HG03064 (cell line): ENCODE measurements around the gene DDX51.
"Not testable (repeated sequence)": the region's sequence is repeated elsewhere in the genome, so short reads cannot be mapped to it uniquely, and the experiment has no call there.

Experiments
- ATAC-seq: cut with Tn5 transposase; IDR thresholded peaks from one replicate; pipeline ENCODE4 v1.9.1; 2021; ENCODE audit warnings: low read depth; ENCODE audit not compliant: unreplicated experiment

DDX51 gene

GRCh38 chr12:132124766-132125425 lies 19.2 kb downstream of the DDX51 start:
- ATAC-seq, result no peak

GRCh38 chr12:132123970-132124765 lies 20.0 kb downstream of the DDX51 start:
- no peak for ATAC-seq

GRCh38 chr12:132121283-132121682 lies 22.8 kb downstream of the DDX51 start:
- ATAC-seq, result no peak

DNA sequence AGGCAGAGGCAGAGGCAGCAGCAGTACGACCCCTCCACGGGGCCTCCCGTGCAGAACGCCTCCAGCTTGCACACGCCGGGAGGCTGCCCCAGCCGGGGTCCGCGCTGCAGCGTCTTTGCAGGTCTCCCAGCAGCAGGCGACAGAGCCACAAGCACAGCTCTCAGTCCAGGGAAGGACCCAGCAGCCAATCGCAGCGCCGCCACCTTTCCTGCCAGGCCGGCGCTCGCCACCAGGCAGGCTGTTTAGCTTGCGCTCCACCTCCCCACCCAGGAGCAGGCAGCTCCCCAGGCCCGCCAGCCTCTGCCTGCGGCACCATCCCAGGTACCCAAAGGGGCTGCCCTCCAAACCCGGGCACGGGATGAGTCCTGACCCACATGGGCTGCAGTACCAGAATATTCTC lies 25.2 kb downstream of the DDX51 start:
- ATAC-seq, result no peak

GRCh38 chr12:132117558-132117875 lies 26.6 kb downstream of the DDX51 start:
- no peak for ATAC-seq

DNA sequence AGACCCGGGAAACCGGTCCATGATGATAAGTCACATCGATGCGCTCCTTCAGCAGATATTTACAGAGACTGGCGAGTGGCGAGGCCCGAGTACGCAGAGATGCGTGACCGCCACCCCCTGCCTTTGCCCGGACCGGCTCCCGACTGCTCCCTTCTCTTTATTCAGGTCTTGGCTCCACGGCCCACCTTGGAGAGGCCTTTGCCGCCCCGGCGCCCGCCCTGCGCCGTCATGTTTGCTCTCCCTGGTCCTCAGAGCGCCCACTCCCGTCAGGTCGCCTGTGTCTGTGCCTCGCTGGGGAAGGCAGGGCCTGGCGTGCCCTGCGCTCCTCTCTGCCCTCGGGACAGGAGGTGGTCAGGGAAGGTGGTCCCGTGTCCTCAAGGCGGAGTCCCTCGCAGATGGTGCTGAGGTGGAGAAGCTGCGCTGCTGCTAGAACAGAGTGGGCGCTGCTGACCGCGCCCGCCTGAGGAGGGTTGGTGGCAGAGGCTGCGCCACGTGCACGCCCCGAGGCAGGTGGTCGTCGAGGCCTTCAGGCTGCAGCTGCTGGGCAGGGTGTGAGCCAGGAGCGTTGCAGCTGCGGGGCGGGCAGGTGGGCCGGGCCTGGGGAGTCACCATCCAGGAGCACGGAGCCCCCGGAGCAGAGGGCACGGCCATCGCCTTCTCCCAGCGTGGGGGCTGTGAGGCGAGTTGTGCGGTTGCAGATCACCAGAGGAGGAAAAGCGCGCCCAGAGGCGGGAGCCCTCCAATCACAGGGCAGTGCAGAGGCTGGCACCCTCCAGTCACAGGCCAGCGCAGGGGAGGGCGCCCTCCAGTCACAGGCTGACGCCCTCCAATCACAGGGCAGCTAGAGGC lies 27.2 kb downstream of the DDX51 start:
- ATAC-seq, result no peak

GRCh38 chr12:132115500-132115899 lies 28.6 kb downstream of the DDX51 start:
- ATAC-seq, result no peak

DNA sequence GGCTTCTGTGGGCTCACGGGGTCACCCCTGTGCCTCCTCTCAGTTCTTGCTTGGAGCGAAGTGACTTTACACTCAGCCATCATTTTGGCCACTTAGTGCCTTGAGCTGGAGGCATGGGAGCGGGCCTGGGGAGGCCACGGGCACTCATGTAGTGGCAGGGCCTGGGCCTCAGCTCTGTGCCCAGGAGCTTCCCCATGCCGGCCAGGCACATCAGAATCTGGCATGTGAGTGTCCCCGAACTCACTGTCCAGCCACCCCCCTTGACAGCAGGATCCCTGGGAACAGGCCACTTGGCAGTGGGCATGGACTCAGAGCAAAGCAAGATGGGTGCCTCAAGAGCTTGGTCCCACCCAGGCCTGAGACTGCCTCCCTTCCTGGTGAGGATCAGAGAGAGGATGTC lies 29.5 kb downstream of the DDX51 start:
- ATAC-seq, result no peak

DNA sequence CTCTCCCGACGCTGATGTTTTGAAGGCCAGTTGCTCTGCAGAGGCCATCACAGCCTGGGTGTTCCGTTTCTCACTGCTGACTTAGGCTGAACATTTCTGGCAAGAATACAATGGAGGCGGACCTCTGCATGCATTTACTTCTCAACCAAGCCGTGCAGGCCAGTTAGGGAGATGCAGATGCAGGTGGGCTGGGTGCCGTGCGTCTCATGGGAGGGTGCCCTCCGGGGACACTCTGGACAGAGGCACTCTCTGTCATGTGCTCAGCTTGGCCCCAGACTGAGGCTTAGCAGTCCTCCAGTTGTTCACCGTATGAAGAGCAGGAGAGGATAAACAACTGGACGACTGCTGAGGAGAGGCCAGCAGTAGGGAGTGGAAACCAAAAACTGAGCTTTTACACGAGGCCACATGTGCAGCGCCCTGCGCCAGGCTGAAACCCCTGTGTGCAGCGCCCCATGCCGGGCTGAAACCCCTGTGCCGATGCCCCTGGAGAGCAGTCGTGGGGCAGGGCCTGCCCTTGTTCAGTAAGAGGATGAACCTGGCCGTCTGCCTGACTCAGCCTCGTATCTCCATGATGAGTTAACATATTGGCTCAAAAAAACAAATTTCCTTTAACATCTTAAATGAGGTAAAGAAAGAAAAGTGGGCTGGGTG lies 32.3 kb downstream of the DDX51 start:
- no peak for ATAC-seq

DNA sequence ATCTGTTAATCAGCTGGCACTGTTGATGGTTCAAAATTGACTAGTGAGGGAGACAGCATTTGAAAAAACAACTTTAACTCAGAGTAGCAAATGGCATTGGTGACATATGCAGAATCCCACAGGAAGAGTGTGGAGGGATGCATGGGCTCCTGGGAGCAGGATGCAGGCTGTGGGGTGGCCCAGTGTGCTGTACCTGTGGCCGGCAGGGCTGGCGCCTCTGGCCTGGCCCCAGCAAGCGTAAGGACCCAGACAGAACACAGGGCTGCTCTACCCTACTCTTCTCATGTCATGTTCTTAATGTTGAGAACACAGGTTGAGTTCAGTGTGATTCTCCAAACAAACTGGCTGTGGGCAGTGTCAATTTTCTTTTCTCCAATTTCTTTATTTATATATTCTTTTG lies 33.4 kb downstream of the DDX51 start:
- ATAC-seq, result no peak

- ATAC-seq, result no peak
These were observed 34.4 kb downstream of the DDX51 start for GRCh38 chr12:132109741-132110140.

- ATAC-seq, result no peak
These were observed 35.8 kb downstream of the DDX51 start for GRCh38 chr12:132108211-132108832.

GRCh38 chr12:132106921-132107320 lies 37.2 kb downstream of the DDX51 start:
- no peak for ATAC-seq

DNA sequence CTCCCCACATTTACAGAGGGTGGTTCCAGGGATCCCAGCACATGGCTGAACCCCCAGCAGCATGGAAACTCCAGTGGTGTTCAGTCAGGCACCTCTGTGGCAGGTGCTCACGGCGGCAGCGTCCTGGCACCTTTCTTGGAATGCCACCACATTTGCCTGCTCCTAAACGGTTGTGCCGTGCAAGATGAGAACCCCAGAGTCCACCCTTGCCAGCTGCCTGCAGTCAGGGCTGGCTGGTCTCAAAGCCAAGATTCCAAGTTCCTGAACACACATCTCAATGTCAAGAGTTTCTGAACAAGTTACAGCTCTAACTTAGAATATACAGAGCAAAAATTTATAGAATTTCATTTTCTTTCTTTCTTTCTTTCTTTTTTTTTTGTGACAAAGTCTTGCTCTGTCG lies 38.7 kb downstream of the DDX51 start:
- ATAC-seq, result no peak

GRCh38 chr12:132103542-132104308 lies 40.4 kb downstream of the DDX51 start:
- ATAC-seq, result no peak

DNA sequence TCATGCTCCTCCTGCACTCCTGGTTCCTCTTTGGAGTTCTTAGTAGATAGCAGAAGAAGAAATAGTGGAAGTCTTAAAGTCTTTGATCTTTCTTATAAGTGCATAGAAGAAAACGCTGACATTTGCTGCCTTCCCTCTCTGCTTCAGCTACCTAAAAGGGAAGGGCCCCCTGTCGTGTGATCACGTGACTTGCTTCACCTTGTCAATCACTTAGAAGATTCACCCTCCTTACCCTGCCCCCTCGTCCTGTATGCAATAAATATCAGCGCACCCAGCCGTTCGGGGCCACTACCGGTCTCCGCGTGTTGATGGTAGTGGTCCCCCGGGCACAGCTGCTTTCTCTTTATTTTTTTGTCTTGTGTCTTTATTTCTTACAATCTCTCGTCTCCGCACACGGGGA lies 41.0 kb downstream of the DDX51 start:
- ATAC-seq, result not testable (repeated sequence)

DNA sequence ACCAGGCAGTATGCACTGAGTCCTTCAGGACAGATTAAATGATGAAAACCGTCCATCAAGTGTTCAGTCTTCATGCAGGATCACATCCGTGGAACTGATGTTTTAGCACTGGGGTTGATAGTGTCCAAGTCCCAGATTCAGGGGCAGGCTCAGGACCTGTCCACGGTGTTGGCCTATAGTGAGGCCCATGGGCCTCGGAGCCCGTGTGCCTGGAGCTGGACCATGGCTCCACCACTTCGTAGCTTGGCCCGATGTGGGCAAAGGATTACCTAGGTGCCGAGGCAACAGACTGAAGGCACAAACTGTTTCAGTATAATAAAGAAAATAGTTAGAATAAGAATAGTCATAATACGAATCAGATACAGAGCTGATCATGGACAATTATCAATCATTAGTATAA lies 41.8 kb downstream of the DDX51 start:
- ATAC-seq, result no peak

- ATAC-seq, result no peak
These were observed 43.6 kb downstream of the DDX51 start for GRCh38 chr12:132100306-132101065.

DNA sequence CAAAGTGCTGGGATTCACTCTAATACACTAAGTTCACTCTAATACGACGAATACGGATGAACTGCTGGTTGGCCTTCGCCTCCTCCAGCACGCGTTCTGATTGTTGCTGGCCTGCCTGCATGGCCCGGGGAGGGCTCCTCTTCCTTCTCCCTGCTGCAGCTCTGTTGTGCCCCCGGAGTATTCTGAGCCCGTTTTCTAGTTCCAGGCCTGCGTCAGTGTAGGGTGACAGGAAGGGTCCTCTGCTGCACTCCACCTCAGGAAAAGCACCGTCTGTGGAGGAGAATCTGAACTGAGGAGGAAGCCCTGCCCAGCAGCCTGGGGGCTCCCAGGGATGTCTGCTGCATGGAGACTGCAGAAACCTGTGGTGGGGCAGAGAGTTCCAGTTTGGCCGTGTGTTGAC lies 44.4 kb downstream of the DDX51 start:
- ATAC-seq, result no peak
